Caco-2 (cell line): ENCODE data around the gene STAT5B. TPM values are rescaled to one million over a fixed set of nuclear protein-coding genes. Genes with fewer than 3 reads are reported as not detected.

Source experiments
- BruUV-seq: library from RNA; stranded (reverse); fragments of 400-500 nt; replicated peaks from 2 replicates; lab custom pipeline; 2021; lab: Mats Ljungman, UMichigan
- CTCF ChIA-PET: fragments of 300-600 bp; sonication (Branson Sonifier 250); formaldehyde crosslinking; loops from one replicate; lab custom pipeline; 2022; ENCODE audit warnings: antibody characterized with exemption; lab: Charles Lee
- POLR2A ChIA-PET: fragments of 300-600 bp; sonication (Branson Sonifier 250); formaldehyde crosslinking; loops from one replicate; lab custom pipeline; 2022; ENCODE audit warnings: antibody characterized with exemption; lab: Charles Lee
- DNase-seq, 2 experiments: peaks; one replicate each; pipeline versions ENCODE4 v3.0.0 to v3.0.0-alpha.2; 2020 to 2022
- H3K27me3 ChIP-seq: replicated peaks from 2 replicates; pipeline ENCODE4 v1.6.0; 2011; ENCODE audit warnings: low read length; ENCODE audit not compliant: control insufficient read depth, insufficient read depth
- H3K36me3 ChIP-seq: 2 replicates; pipeline ENCODE4 v1.5.1; 2011; ENCODE audit warnings: low read length; ENCODE audit not compliant: control insufficient read depth, insufficient read depth
- H3K4me1 ChIP-seq: fragments of 250-450 bp; sonication (Bioruptor Pico); 2 replicates; pipeline ENCODE4 v1.5.1; 2020; ENCODE audit warnings: mild to moderate bottlenecking
- H3K4me3 ChIP-seq: 2 replicates; pipeline ENCODE4 v1.5.1; 2011; ENCODE audit warnings: low read depth, mild to moderate bottlenecking, control low read depth, low read length
- H3K9me3 ChIP-seq: fragments of 250-450 bp; sonication (Bioruptor Pico); 2 replicates; pipeline ENCODE4 v1.5.1; 2020; ENCODE audit warnings: mild to moderate bottlenecking, moderate library complexity
- H3K27ac Mint-ChIP-seq: one replicate; pipeline ENCODE4 v1.8.0; 2022; ENCODE audit warnings: mixed read lengths; ENCODE audit not compliant: unreplicated experiment
- H3K27me3 Mint-ChIP-seq: one replicate; pipeline ENCODE4 v1.8.0; 2022; ENCODE audit warnings: mixed read lengths; ENCODE audit not compliant: insufficient read depth, unreplicated experiment
- H3K36me3 Mint-ChIP-seq: one replicate; pipeline ENCODE4 v1.8.0; 2022; ENCODE audit warnings: mild to moderate bottlenecking, mixed read lengths; ENCODE audit not compliant: insufficient read depth, unreplicated experiment
- H3K4me1 Mint-ChIP-seq: one replicate; pipeline ENCODE4 v1.8.0; 2022; ENCODE audit warnings: low read depth, mixed read lengths; ENCODE audit not compliant: unreplicated experiment
- H3K4me3 Mint-ChIP-seq: one replicate; pipeline ENCODE4 v1.8.0; 2022; ENCODE audit warnings: mild to moderate bottlenecking, moderate library complexity, mixed read lengths; ENCODE audit not compliant: unreplicated experiment
- H3K9me3 Mint-ChIP-seq: one replicate; pipeline ENCODE4 v1.8.0; 2022; ENCODE audit warnings: mixed read lengths; ENCODE audit not compliant: unreplicated experiment
- CTCF ChIP-seq, 2 experiments: fragments of 200-600 bp in 1 of 2; IDR thresholded peaks; 1 replicate in 1 of 2; 2 replicates in 1 of 2; pipeline versions ENCODE4 v1.5.1 to v1.8.0; 2011 to 2022; ENCODE audit warnings: antibody characterized with exemption in 1 of 2, control low read depth in 1 of 2, inconsistent platforms in 1 of 2, low read depth in 1 of 2, low read length in 1 of 2, mild to moderate bottlenecking in 1 of 2, moderate library complexity in 1 of 2; ENCODE audit not compliant: insufficient read depth in 1 of 2, severe bottlenecking in 1 of 2, unreplicated experiment in 1 of 2
- intact Hi-C: fragments of 100-400 bp; cut with micrococcal nuclease; formaldehyde crosslinking; loops from one replicate; pipeline ENCODE4 v1.10.0; 2022; ENCODE audit not compliant: unreplicated experiment
- total RNA-seq: library from RNA; stranded (reverse); gene quantifications from 2 replicates; pipeline ENCODE4 v1.2.3, GENCODE V29; 2022

Gene STAT5B
- total RNA-seq, 1 experiment from 2014 or later, result 46.9 TPM

DNA sequence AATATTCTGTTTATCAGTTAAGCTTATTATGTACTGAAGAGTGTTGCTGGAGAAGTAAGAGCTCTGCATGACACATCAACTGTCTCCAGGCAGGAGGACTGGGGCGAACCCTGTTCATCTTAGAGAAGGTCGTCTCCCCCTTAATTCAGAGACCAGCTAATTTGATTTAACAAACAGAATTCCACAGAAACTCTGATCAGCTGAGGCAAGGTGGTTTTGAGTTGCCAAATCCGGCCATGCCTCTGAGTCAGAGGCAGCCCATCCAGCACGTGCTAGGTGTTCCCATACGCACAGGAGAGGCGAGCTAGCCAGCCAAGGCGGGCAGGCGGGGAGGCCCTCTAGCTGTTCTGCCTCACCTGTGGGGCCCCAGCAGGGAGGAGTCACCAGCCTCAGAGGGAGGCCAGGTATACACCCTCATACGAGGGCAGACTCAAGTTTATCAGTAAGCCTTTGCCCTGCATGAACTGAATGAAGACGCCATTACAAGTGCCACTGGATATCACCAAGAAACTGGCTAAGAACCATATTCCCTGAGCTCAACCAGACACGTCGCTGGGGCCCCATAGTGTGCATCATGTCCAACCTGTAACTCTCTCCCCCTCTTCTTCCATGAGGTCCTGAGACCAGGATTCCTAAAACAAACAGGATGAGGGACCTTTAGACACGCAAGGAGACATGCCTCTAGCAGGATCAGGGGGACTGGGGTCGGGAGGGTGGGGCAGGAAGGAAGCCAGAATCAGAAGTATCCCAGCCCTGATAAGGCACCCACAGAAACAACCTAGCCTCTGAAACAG is 37.8 kb upstream of the STAT5B start:
- no peak for TF ChIP-seq CTCF (IDR thresholded peaks at IDR 0.05; ENCODE audit: insufficient read depth in 1 of 2, low read depth in 1 of 2, low read length in 1 of 2, severe bottlenecking in 1 of 2, unreplicated experiment in 1 of 2)
- 0 out of 2 replicates have a peak, but pooled peaks cover 4% of the 10 kb centered on the region for H3K36me3 ChIP-seq
- CTCF ChIA-PET, result interaction anchor here (0.6 to 0.7 kb wide), 3 partner anchors 8 to 566 kb away, joined by 3 read pairs; no protein-coding TSS in a partner anchor
- Mint-ChIP-seq H3K4me3 (no peak overlapping the region), H3K27ac (no peak overlapping the region), H3K36me3 (peaks cover 56% of the 10 kb centered on the region), H3K4me1 (peaks cover 27% of the 10 kb centered on the region), H3K27me3 (no peaks in the 10 kb centered on the region), H3K9me3 (no peaks in the 10 kb centered on the region)
- POLR2A ChIA-PET, result no interaction called here
- no peaks in the 10 kb centered on the region for H3K27me3 ChIP-seq
- intact Hi-C loops, result no loop called here
- no TSS peak for BruUV-seq
- H3K9me3 ChIP-seq, result no peaks in the 10 kb centered on the region
- no peak for DNase-seq
- no peak overlapping the region for H3K4me3 ChIP-seq
- peaks cover 30% of the 10 kb centered on the region for H3K4me1 ChIP-seq

GRCh38 chr17:42313389-42313772 is 37.2 kb upstream of the STAT5B start:
- no peaks in the 10 kb centered on the region for H3K27me3 Mint-ChIP-seq
- Histone ChIP-seq H3K36me3 (0 out of 2 replicates have a peak, but pooled peaks cover 3% of the 10 kb centered on the region), H3K4me3 (no peak overlapping the region), H3K4me1 (peaks cover 29% of the 10 kb centered on the region), H3K9me3 (no peaks in the 10 kb centered on the region), H3K27me3 (no peaks in the 10 kb centered on the region)
- POLR2A ChIA-PET, result no interaction called here
- CTCF ChIA-PET, result interaction anchor here (0.6 to 0.7 kb wide), 2 partner anchors 48 to 565 kb away, joined by 3 read pairs; no protein-coding TSS in a partner anchor
- intact Hi-C loops, result no loop called here
- no peak overlapping the region for H3K4me3 Mint-ChIP-seq
- H3K9me3 Mint-ChIP-seq, result no peaks in the 10 kb centered on the region
- peaks cover 58% of the 10 kb centered on the region for H3K36me3 Mint-ChIP-seq
- BruUV-seq, result no TSS peak
- H3K27ac Mint-ChIP-seq, result no peak overlapping the region
- DNase-seq, result no peak
- no peak for TF ChIP-seq CTCF (IDR thresholded peaks at IDR 0.05; ENCODE audit: insufficient read depth in 1 of 2, low read depth in 1 of 2, low read length in 1 of 2, severe bottlenecking in 1 of 2, unreplicated experiment in 1 of 2)
- H3K4me1 Mint-ChIP-seq, result peaks cover 27% of the 10 kb centered on the region

- H3K9me3 Mint-ChIP-seq, result no peaks in the 10 kb centered on the region
- peak in 1 of 2 experiments; percentile 39 for TF ChIP-seq CTCF (IDR thresholded peaks at IDR 0.05; ENCODE audit: insufficient read depth in 1 of 2, low read depth in 1 of 2, low read length in 1 of 2, severe bottlenecking in 1 of 2, unreplicated experiment in 1 of 2)
- DNase-seq, result peak in 1 of 2 experiments; percentile 53
- CTCF ChIA-PET, result interaction anchor here (0.5 to 0.8 kb wide), 3 partner anchors 14 to 347 kb away, joined by 3 to 4 read pairs (median 3); partner anchors contain the start of gene TUBG2
- intact Hi-C loops, result no loop called here
- H3K27me3 Mint-ChIP-seq, result no peaks in the 10 kb centered on the region
- Histone ChIP-seq H3K27me3 (no peaks in the 10 kb centered on the region), H3K4me1 (peaks cover 22% of the 10 kb centered on the region), H3K4me3 (no peak overlapping the region), H3K36me3 (0 out of 2 replicates have a peak, but pooled peaks cover 3% of the 10 kb centered on the region), H3K9me3 (no peaks in the 10 kb centered on the region)
- POLR2A ChIA-PET, result no interaction called here
- peaks cover 65% of the 10 kb centered on the region for H3K36me3 Mint-ChIP-seq
- H3K4me1 Mint-ChIP-seq, result peaks cover 25% of the 10 kb centered on the region
- peak overlapping the region; percentile 33 for H3K27ac Mint-ChIP-seq
- H3K4me3 Mint-ChIP-seq, result no peak overlapping the region
- no TSS peak for BruUV-seq
Observed at GRCh38 chr17:42312285-42313130, 36.3 kb upstream of the STAT5B start.
